Effector memory CD4-positive, alpha-beta T cell (primary cell): ENCODE measurements around the gene RNASEH2B.
A peak's percentile ranks its signal among the peaks of the same experiment; 100 is the strongest.

Experiments used
- DNase-seq, 3 donors: peaks; one replicate each; pipeline ENCODE4 v3.0.0-alpha.2; 2020
- H3K27ac ChIP-seq: 2 replicates; pipeline ENCODE4 v1.7.0; 2013; ENCODE audit warnings: mild to moderate bottlenecking, low read length, moderate library complexity; ENCODE audit not compliant: insufficient read depth, poor library complexity, severe bottlenecking
- H3K27me3 ChIP-seq: replicated peaks from 2 replicates; pipeline ENCODE4 v1.7.0; 2013; ENCODE audit warnings: mild to moderate bottlenecking, low read length; ENCODE audit not compliant: insufficient read depth, control insufficient read depth, poor library complexity, severe bottlenecking
- H3K36me3 ChIP-seq: 2 replicates; pipeline ENCODE4 v1.7.0; 2013; ENCODE audit warnings: mild to moderate bottlenecking, low read length, moderate library complexity; ENCODE audit not compliant: control insufficient read depth, insufficient read depth
- H3K4me1 ChIP-seq: 2 replicates; pipeline ENCODE4 v1.7.0; 2013; ENCODE audit warnings: low read length, mild to moderate bottlenecking; ENCODE audit not compliant: control insufficient read depth, insufficient read depth, poor library complexity, severe bottlenecking
- H3K4me3 ChIP-seq: 2 replicates; pipeline ENCODE4 v1.7.0; 2013; ENCODE audit warnings: low read length, low read depth, mild to moderate bottlenecking; ENCODE audit not compliant: insufficient read depth, poor library complexity, severe bottlenecking
- H3K9me3 ChIP-seq: 2 replicates; pipeline ENCODE4 v1.7.0; 2013; ENCODE audit warnings: mild to moderate bottlenecking, low read length, moderate library complexity; ENCODE audit not compliant: control insufficient read depth

Gene RNASEH2B

DNA sequence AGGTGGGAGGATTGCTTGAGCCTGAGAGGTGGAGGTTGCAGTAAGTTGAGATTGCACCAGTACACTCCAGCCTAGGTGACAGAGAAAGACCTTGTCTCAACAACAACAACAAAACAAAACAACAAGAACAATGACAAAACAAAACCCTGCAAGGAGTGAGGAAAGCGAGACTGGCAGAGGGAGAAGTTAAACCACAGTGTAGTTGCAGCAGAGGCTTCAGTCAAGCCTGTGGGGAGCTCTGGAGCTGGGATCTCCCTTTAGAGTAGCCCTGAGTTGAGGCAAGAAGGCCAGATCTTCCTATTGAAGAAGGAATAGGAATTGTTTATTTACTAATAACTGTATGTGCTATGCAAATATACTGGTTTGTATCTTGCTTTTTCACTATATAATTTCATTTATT is 25.3 kb upstream of the RNASEH2B start:
- no peak for DNase-seq
- no peak overlapping the region for H3K4me3 ChIP-seq
- H3K27me3 ChIP-seq, result no peaks in the 10 kb centered on the region
- H3K27ac ChIP-seq, result no peak overlapping the region
- H3K9me3 ChIP-seq, result no peaks in the 10 kb centered on the region
- no peaks in the 10 kb centered on the region for H3K36me3 ChIP-seq
- H3K4me1 ChIP-seq, result no peaks in the 10 kb centered on the region

DNA sequence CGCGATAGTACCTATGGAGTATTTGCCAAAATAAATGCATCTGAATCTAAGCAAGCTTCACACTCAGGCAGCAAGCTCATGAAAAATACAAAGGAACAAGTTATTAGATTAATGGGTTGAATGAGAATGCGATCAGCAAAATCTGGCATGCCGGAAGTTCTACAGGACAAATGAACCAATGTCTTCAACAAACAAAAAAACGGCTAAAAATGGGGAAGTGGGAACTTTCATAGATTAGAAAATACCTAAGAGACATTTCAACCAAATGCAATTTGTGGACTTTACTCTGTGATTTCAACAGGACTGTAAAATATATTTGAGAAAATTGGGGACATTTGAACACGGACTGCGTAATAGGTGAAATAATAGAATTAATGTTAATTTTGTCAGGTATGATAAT is 22.4 kb upstream of the RNASEH2B start:
- DNase-seq, result no peak
- no peak overlapping the region for H3K27ac ChIP-seq
- H3K4me3 ChIP-seq, result no peak overlapping the region
- H3K36me3 ChIP-seq, result no peaks in the 10 kb centered on the region
- H3K9me3 ChIP-seq, result no peaks in the 10 kb centered on the region
- peaks cover 9% of the 10 kb centered on the region for H3K4me1 ChIP-seq
- H3K27me3 ChIP-seq, result no peaks in the 10 kb centered on the region

DNA sequence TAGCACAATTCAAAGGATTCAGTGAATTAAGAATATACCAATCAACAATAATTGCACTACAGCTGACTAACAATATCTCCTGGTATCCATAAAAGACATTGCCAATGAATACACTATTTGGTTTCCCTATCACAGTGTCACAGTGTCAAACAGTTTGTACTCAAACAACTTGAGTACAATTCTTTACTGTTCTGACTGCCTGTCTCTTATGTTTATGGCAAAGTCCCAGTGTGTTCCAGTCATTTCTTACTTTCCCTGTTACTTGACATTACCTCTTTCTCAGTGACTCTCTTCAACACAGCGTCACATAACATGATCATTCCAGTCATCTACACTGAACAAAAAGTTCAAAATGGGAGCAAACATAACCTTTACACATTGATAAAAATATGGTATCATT is 21.2 kb upstream of the RNASEH2B start:
- Histone ChIP-seq H3K4me1 (peaks cover 15% of the 10 kb centered on the region), H3K4me3 (no peak overlapping the region), H3K36me3 (no peaks in the 10 kb centered on the region), H3K9me3 (no peaks in the 10 kb centered on the region), H3K27me3 (no peaks in the 10 kb centered on the region), H3K27ac (no peak overlapping the region)
- no peak for DNase-seq

DNA sequence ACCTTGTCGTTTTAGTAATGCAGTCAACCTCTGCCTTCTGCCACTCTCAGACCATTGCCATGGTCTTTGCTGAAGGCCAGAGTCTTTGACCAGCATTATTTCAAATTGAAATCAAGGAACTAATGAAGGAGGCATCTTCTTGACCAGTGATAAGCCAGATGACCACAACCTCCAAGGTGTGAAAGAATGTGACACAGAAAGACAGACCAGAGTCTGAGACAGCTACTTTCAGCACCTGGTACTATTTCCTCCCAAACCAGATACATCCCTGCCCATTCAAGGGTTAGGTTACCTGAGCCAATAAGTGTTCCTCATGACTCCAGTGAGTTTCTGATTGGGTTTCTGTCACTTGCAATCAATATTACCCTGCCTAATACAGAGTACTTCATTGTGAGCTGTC is 20.3 kb upstream of the RNASEH2B start:
- H3K36me3 ChIP-seq, result no peaks in the 10 kb centered on the region
- no peaks in the 10 kb centered on the region for H3K27me3 ChIP-seq
- peaks cover 22% of the 10 kb centered on the region for H3K4me1 ChIP-seq
- H3K27ac ChIP-seq, result no peak overlapping the region
- H3K4me3 ChIP-seq, result no peak overlapping the region
- no peaks in the 10 kb centered on the region for H3K9me3 ChIP-seq
- DNase-seq, result no peak

DNA sequence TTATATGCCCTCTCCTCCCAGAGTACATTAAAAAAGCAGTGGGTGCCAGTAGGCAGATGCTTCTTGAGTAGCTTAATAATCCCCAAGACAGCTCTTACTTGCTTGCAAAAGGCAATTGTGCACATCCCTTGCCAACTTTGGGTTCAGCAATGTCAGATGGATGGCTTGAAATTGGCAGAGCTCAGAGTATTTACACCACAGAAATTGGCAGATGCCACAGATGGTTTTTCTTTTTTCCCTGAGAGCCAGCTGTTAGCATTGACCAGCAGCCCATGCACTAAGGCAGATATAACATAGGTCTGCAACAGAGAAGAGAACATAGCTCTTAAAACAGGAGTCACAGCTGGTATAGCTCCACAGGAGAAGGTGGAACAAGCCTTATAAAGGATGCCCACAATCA is 18.4 kb upstream of the RNASEH2B start:
- no peaks in the 10 kb centered on the region for H3K9me3 ChIP-seq
- no peak overlapping the region for H3K27ac ChIP-seq
- no peaks in the 10 kb centered on the region for H3K27me3 ChIP-seq
- no peaks in the 10 kb centered on the region for H3K36me3 ChIP-seq
- DNase-seq, result no peak
- H3K4me3 ChIP-seq, result no peak overlapping the region
- H3K4me1 ChIP-seq, result peaks cover 22% of the 10 kb centered on the region

DNA sequence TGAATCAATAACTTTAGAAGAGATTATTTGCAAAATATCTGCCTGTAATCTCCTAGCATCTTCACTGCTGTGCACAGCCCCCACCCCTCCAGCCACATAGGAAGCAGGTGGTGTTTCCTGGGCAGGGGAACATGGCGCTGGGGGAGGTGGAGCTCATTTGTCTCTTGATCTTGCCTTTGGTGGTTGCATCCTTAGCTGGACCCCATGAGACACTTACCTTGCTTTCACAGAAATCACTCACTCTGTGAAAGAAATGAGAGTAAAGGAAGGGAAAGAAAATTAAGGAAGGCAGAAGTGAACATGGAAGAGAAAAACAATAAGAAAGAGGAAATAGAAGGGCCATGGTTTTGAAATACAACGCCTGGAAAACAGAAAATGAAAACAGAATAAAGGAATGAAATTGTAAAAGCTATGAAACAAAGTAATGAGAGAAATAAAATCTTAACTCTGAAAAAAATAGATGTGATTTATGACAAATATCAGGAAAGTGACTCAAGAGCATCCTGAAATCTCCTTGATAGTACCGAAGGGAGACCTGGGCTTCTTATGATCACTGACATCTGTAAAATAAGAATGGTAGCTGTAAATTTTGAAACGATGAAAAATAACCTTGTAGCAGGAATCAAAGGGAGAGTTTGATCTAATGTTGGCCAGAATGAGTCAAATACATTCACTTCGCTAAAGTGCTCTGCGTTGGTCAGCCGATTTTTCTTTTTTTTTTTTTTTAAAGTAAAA is 17.2 kb upstream of the RNASEH2B start:
- Histone ChIP-seq H3K4me1 (peaks cover 22% of the 10 kb centered on the region), H3K9me3 (no peaks in the 10 kb centered on the region), H3K27ac (peak overlapping the region; percentile 65), H3K36me3 (no peaks in the 10 kb centered on the region), H3K27me3 (no peaks in the 10 kb centered on the region), H3K4me3 (peak overlapping the region; percentile 11)
- no peak for DNase-seq

DNA sequence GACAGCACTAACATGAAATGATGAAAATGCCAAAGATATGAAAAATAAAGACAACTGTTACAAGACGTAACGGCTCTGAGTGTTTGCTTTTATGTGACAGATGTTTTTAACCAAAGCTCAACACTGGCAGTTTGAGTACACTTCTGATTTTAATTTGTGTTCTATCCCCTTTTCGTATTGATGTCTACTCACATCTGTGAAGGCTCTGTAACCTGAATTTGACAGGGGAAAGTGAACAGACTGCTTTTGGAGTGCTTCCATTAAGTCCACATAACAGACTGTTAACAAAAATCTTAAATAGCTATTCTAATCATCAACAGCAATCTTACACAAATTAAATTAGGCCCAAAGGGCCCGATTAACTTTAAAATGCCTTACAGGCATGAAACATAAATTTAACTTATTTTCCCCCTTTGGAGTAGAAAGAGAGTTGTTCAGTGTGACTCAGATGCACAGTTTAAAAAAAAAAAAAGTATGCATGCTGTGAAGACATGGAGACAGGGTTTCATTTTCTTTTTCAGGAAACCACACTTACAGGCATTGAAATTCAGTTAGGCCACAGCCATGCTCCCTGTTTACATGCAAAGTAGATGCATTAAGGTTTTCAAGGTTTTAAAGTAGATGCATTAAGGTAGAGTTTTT is 16.3 kb upstream of the RNASEH2B start:
- Histone ChIP-seq H3K27ac (peak overlapping the region; percentile 65), H3K4me1 (peaks cover 22% of the 10 kb centered on the region), H3K36me3 (no peaks in the 10 kb centered on the region), H3K4me3 (no peak overlapping the region), H3K27me3 (no peaks in the 10 kb centered on the region), H3K9me3 (no peaks in the 10 kb centered on the region)
- no peak for DNase-seq

DNA sequence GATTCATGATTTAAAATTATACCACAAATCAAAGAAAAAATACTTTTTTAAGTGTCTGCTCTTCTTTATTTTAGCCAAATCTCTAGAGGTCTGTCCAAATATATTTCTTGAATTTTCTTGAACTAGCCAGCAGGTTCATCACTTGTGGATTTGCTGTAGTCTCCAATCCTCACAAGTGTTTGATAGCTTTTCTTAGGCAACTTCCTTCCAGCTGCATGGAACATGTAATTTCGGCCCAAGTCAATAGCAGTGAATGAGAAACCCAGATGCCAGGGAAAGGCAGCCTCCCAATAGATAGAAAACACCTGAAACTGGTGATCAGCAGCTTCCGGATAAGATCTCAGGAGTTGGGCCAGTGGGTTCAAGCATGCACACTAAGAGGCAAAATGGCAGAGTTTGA is 15.6 kb upstream of the RNASEH2B start:
- H3K27ac ChIP-seq, result peak overlapping the region; percentile 65
- H3K4me3 ChIP-seq, result no peak overlapping the region
- H3K27me3 ChIP-seq, result no peaks in the 10 kb centered on the region
- peaks cover 22% of the 10 kb centered on the region for H3K4me1 ChIP-seq
- no peaks in the 10 kb centered on the region for H3K36me3 ChIP-seq
- H3K9me3 ChIP-seq, result no peaks in the 10 kb centered on the region
- no peak for DNase-seq

DNA sequence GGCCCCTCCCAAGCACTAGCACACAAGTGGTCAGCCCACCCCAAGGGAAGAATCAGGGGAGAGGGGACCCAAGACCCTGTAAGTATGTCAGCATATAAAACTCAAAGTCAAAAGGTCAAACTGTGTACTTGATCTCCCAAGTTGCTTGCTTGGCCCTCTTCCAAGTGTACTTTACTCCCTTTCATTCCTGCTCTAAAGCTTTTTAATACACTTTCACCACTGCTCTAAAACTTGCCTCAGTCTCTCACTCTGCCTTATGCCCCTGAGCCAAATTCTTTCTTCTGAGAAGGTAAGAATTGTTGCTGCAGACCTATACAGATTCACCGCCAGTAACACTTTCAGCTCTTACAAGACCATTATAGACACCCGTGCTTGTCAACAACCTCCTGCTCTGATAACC is 15.1 kb upstream of the RNASEH2B start:
- H3K36me3 ChIP-seq, result no peaks in the 10 kb centered on the region
- no peak overlapping the region for H3K27ac ChIP-seq
- no peaks in the 10 kb centered on the region for H3K9me3 ChIP-seq
- no peaks in the 10 kb centered on the region for H3K27me3 ChIP-seq
- H3K4me3 ChIP-seq, result no peak overlapping the region
- DNase-seq, result no peak
- H3K4me1 ChIP-seq, result peaks cover 22% of the 10 kb centered on the region

DNA sequence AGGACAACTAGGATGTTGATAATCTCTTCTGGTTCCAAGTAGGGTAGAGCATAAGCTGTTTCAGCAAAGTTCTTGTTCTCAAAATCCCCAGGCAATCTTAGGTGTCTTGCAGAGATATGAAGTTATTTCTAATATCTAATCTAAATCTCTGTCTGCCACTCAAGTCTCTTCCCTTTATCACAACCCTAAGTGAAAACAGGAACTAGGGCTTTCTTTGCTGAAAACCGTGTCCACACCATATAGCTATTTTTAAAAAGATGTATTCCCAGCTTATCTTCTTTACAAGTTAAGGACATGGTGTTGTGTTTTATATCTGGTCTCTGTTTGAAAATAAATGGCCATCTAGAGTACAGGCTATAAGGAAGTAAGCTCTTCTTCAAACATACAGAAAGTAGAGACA is 11.3 kb upstream of the RNASEH2B start:
- no peaks in the 10 kb centered on the region for H3K36me3 ChIP-seq
- DNase-seq, result no peak
- H3K4me1 ChIP-seq, result peaks cover 8% of the 10 kb centered on the region
- H3K4me3 ChIP-seq, result no peak overlapping the region
- H3K9me3 ChIP-seq, result no peaks in the 10 kb centered on the region
- H3K27me3 ChIP-seq, result no peaks in the 10 kb centered on the region
- no peak overlapping the region for H3K27ac ChIP-seq
